SKM-1 treated with dmso at 0.1 percent for 144 hours (cell line): Measurements from ENCODE around the gene RAB44.
"Not testable (repeated sequence)": the region's sequence is repeated elsewhere in the genome, so short reads cannot be mapped to it uniquely, and the experiment has no call there.

Experiments
- DNase-seq: peaks from one replicate; lab custom pipeline; 2025; ENCODE audit not compliant: unreplicated experiment; lab: John Stamatoyannopoulos, UW

Gene RAB44

DNA sequence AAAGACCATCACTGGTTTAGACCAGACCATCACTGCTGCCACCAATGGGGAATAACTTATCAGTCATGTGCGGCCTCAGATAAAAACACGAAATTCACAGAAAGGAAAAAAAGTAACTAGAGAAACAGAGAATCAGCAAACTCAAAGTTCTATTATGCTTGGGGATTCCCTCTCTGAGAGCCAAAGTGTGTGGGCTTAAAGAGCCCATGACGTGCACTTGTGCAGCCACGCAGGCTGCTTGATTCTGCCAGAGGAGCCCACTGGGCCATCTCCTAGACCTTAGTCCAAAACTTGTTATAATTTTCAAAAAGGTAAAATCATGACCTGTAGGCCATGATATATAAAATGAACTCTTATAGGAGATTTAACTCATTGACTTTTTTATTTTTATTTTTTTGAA, 15.2 kb downstream of the RAB44 start:
- no peak for DNase-seq

DNA sequence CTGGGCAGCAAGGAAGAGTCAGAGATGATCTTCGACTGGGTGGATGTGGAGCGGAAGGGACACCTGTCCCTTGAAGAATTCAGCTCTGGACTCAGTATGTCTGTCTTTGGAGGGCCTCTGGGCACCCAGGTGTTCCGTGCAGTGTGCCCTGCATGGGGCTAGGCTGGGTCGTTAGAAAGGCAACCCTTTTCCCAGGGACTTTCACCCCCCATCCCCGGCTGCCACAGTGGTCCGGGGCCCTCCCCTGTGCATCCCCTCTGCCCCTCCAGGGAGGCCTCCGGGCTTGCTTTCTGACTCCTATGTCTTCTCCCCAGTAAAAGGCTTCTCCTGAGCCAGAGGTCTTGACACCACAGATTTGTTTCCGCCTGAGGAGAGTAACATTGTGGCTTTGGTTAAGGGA, 16.2 kb downstream of the RAB44 start:
- DNase-seq = no peak

DNA sequence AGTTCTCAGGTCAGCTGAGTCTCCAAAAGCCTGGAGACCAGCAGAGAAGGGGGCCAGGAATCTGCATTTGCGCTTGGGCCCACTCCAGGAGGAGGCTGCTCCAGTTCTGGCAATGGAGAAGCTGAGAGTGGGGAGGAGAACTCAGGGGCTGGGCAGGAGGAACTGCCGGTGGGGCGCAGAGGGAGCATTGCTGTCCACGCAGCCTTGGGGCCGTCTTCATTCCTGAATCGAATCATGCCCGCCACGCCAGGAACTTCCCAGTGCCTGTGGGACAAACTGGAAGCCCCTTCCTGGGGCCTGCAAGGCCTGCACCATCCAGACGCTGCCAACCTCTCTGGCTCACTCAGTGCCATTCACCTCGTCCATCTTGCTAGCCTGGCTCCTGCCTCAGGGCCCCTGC, 16.9 kb downstream of the RAB44 start:
- no peak for DNase-seq

DNA sequence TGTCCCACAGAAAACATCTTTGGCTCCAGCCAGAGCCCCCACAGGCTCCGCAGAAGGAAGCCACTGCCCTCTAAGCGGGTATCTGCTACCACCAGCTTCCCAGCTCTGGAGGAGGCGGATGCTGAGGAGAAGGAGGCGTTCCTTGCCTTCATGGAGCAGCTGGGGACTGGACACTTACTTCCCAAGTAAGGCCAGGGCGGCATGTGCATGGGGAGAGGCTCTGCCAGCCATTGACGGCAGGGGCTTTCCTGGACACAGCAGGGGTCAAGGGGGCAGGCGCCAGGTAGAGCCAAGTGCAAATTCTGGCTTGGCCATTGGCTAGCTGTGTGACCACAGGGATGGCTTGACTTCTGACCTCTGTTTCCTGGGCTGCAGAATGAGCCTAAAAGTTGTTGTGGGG, 17.8 kb downstream of the RAB44 start:
- no peak for DNase-seq

DNA sequence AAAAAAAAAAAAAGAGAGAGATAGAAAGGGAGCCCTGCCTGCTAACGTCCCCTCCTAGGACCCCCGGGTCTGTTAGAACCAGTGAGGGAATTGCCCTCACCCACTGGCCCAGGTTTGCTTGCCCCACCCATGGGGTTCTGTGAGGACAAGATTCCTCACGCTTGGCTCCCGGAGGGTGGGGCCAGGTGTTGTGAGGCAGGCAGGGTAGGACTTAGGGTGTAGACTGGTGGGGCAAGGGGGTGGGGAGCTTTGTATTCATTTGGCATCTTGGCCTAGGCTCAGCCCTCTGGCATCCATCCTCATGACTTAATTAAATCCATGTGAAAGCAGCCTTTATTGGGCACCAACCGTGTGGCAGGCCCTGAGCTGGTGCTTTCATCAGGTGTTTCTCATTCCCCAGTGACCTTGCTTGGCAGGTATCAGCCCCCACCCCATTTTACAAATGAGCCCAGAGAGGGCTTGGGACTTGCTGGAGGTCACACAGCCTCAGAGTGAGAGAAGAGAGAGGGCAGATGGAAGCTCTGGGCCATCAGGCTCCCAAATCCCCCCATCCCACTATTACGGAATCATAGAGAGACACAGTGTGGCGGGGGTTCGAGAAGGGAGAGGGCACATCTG, 19.0 kb downstream of the RAB44 start:
- DNase-seq = no peak

DNA sequence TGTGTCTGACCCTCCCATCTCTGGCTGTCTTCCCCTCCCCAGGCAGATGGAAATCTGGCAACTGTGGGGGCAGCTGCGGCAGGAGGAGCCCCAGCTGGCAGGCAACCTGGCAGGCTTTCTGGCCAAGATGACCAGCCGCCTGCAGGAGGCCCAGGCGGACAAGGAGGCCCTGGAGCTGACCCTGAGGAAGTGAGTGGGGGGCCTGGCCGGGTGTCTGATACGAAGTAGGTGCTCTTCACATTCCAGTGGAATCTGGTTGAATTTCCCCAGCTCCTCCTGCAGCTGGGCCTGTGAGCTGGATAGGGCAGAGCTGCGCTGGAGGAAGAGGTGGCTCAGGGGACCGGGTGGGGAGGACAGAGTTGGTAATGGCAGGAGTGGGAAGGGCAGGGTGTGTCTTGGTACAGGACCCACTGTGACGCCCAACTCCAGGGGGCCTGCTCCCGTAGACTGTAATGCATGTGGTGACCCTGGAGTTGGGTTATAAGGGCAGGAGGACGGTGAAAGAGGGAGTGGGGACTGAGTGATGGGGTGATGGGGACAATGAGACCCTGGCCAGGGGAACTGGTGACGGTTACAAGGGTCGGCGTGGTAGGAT, 19.7 kb downstream of the RAB44 start:
- DNase-seq = no peak

DNA sequence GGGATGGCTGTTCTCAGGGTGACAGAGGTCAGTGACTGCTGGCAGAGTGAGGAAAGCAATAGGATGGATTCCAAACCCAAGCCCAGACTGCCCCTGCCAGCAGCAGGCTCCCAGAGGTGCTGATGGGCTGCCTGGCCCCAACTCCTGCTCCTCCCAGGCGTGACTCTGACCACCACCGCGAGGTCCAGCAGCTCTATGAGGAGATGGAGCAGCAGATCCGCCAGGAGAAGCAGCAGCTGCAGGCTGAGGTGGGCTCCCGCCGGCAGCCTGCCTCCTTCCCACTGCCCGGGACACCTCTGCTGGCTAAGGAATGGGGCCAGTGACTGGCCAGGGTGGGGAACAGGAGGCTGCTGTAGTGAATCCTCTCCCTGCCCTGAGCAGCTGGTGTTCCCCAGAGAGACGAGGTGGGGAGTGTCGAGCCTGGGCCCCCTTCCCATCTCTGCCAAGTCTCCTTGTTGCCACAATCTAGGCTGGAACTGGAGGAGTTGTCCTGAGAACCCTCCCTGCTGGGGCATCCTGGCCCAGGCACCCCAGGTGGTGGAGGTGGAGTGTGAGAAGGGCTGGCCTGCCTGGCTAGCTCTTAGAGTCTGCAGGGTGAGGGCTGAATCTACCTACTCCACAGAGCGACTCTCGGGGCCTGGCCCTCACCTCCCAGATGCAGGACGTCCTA, 20.4 kb downstream of the RAB44 start:
- no peak for DNase-seq

DNA sequence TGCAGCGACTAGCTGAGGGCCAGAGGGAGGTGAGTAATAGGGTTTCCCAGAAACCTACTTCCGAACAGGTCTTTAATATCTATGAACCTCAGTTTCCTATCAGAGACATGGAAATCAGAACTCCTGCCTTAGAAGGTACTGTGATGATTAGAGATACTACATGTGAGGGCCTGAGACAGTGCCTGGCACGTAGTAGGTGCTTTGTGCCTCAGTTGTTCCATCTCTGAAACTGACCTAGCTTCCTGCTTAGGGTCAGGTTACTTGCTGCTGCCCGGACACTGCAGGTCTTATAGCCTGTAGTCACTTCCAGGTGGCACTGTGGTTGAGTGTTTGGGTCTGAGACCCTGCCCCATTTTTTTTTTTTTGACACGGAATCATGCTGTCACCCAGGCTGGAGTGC, 20.9 kb downstream of the RAB44 start:
- no peak for DNase-seq

DNA sequence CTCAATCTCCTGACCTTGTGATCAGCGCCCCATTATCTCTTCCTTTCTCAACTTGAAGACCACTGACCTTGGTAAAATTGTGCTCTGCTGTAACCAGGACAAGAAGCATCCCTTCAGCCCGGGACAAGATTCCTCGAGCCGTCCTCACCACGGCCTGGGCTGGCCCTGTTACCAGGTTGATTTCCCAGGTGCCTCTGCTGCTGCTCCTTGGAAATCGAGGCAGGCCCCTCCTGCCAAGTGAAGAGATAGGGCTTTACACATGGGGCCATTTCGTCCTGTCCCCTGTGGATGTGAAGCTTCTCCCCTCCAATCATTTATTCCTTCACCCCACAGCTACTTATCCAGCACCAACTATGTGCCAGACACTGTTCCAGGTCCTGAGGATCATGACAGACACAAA, 21.5 kb downstream of the RAB44 start:
- DNase-seq = no peak

DNA sequence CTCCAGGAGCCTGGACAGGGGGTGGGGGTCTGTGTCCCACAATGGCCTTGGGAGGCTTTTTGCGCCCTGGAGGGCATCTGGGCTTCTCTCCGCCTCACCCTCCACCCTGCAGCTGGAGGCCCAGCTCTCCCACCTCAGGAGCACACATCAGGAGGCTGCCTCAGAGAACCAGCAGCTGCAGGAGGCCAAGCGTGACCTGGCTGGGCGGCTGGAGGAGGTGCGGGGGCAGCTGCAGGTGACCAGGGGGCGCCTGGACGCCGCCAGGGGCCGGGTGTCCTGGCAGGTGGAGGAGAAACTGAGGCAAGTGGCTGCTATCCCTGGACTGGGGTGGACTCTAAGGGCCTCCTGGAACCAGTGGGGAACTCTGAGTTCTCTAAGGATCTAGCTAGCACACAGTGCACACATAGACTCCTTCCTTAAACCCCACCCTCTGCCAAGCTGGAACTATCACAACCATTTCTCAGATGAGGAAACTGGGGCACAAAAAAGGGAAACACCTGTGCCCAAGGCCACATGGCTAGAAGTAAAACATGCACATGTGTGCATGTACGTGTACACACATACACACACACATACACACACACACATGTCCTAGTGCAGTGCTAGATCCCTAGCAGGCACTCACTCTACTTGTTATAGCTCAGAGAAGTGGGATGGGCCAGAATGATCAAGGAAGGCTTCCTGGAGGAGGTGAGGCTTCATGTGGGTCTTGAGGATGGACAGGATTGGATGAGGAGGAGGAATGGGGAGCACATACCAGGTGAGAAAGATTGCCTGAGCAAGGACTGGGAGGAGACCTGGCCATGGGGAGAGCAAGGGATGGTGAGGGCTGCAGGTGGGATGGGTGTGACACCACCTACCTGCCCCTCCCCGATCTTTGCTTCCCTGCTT, 22.9 kb downstream of the RAB44 start:
- no peak for DNase-seq

DNA sequence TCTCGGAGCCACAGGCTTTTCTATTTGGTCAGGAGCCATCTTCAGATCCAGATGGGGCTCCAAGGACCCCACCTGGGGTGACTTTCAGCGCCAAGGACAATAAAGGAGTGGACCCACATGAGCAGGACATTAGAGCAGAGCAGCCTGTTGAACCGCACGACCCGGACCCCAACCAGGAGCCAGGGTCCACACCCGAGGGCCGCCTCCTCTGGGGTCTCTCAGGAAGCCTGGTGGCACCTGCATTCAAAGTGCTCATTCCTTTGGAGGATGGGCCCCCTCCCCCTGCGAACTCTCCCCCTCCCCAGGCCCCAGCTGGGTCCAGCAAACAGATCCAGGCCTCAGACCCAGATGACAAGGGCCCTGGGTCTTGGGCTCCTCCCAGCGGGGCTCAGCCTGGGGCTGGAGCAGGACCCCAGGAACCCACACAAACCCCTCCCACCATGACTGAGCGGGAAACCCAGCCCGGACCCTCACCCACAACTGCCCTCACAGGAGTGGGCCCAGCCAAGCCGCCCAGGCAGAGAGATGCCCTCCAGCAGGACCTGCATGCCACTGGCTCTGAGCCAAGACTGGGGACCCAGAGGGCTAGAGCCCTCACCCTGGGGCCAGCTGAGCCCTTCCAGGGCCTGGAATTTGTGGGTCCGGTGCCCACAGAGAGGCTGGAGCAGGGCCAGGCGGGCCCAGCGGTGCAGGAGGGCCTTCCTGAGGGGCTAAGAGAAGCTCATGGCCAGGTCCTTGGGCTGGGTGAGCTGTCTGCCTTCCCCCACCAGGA, 23.9 kb downstream of the RAB44 start:
- no peak for DNase-seq

DNA sequence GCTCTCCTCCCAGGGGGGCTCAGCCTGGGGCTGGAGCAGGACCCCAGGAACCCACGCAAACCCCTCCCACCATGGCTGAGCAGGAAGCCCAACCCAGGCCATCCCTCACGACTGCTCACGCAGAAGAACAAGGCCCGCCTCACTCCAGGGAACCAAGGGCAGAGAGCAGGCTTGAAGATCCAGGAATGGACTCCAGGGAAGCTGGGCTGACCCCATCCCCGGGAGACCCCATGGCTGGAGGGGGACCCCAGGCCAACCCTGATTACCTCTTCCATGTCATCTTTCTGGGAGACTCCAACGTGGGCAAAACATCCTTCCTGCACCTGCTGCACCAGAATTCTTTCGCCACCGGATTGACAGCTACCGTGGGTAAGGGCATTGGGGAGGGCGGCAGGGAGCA, 24.7 kb downstream of the RAB44 start:
- DNase-seq = no peak

DNA sequence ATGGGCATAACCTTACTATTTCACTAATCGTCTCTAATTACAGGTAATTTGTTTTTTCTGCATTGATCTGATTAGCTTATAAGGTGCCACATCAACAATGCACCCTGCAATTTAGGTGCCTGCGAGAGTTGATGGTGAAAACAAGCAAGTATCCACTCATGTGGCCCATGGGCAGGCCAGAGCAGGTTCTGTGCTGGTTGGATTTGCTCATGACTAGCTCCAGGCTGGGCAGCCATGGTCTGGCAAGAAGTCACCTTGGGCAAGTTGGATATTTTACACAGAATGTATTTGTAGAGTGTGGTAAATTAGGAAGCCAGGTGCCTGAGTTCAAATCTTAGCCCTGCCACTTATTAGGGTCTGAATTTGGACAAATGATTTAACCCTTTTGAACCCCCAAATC, 25.3 kb downstream of the RAB44 start:
- no peak for DNase-seq

DNA sequence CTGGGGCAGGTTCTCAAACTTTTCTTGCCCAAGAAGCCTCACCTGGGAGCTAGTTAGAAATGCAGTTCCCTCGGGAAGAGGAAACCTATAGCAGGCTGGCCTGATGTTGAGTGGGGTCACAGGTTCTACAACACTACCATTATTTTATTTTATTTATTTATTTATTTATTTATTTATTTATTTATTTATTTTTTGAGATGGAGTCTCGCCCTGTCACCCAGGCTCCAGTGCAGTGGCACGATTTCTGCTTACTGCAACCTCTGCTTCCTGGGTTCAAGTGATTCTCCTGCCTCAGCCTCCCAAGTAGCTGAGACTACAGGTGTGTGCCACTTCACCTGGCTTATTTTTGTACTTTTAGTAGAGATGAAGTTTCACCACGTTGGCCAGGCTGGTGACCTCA, 26.4 kb downstream of the RAB44 start:
- DNase-seq = not testable (repeated sequence)

DNA sequence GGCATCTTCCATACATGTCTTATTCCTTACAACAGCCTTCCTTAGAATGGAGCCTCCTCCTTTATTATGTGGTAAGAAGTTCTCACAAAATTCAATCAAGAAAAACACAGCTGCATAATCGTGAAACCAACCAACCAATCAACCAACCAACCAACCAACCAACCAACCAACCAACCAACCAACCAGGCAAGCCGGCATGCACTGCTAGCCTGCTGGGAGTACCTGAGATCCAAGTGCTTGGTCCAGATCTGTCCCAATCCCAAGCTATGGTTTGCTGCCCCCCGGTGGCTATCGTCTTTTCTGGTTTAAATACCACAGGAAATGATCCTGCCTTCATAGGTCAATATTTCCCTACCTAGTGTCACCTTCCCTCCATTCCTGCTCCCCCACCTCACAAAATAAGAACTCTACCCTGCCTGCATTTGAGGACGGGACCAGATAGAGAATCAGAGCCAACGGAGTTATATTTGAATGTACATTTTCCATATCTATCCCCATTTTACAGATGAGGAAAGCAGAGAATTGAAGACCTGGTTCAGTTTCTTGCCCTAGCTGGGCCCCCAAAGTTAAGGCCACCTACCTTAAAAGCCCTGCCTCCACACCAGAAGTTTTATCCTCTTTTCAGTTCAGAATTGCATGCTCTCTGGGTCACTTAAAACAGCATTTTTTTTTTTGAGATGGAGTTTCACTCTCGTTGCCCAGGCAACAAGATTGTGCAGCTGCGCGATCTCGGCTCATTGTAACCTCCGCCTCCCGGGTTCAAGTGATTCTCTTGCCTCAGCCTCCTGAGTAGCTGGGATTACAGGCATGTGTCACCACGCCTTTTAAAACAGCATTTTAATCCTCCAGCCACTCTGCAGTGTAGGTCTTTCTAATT, 27.1 kb downstream of the RAB44 start:
- no peak for DNase-seq

DNA sequence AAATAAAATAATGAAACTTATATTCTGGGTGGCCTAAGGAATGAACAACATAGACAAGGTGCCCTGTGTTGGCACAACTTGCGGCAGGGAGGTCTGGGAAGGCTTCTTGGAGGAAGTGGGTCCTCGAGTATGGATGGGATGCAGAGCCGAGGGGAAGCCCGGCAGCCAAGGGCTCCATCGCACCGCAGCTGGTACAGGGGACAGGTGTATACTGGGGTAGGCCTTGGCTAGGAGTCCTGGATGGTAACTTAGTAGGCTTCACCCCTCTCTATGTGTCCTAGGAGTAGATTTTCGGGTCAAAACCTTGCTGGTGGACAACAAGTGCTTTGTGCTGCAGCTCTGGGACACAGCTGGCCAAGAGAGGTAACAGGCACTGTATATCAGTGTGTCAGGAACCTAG, 28.0 kb downstream of the RAB44 start:
- no peak for DNase-seq

DNA sequence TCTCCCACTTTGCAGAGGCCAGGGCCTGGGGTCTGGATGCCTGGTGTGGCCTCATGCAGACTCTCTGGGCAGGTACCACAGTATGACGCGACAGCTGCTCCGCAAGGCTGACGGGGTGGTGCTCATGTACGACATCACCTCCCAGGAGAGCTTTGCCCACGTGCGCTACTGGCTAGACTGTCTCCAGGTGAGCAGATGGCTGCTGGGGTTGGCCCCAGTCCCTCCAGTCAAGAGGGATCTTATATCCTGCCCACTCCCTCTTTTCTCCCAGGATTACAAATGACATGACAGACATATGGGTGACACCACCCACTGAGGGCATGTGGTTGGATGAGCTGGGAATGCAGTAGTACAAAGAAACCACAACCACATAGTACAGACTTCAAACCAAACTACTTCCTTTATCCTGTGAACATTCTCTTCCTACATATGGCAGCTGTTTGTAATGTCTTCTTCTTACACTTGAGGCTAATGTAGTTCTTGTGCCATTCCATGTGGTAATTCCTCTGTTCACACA, 29.9 kb downstream of the RAB44 start:
- peak; percentile 94 for DNase-seq

DNA sequence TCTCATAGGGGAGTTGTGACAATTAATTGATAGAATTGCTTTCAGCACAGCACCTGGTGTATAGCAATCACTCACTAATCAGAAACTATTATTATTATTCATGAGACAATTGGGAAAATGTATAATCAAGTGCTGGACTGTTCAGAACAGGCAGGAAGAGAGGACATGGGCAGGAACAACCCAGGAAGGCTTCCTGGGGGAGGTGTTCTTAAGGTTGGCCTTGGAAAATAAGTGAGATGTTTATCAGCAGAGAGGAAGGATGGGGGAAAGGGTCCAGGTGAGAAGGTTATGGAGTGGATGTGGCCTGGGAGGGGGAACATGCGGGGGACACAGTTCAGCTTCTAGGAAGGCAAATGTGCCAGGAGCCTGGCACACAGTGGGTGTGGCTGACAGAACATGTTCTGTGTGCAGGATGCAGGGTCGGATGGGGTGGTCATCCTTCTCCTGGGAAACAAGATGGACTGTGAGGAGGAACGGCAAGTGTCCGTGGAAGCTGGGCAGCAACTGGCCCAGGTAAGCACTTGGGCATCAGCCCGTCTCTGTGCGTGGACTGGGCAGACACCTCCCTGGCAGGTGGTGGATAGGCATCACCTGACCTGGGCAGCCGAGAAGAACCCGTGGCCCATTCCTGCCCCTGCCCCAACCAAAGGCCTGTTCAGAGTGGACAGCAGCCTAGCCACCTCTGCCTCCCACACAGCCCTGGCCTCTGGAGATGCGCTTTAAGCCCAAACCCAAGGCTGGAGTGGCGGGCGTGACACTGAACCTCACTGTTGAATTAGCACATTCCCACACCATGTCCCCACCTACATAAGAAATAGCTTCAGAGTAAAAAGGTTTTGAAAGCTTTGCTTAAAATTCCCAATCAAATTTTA, 30.9 kb downstream of the RAB44 start:
- DNase-seq = no peak

DNA sequence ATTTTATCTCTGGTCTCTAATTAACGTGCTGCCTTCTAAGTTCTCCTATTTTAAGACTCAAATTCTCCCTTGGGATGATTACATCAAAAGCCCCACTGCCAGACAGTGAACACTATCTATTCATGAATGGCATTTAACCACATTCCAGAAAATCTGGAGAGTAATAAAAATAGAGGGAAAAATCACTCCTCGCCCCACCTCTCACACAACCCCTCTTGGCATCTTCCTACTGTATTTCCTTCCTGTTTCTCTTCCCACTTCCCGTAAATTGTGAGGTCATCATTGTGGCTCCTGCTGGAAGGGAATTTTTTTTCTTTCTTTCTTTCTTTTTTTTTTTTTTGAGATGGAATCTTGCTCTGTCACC, 31.5 kb downstream of the RAB44 start:
- no peak for DNase-seq
